Mucosa of gallbladder (tissue), 1 donor: ENCODE data around the gene ADAMTS14. TPM values are rescaled to one million over a fixed set of nuclear protein-coding genes. Genes with fewer than 3 reads are reported as not detected.

Source experiments
- total RNA-seq: library from RNA; stranded (reverse); gene quantifications from one replicate; pipeline ENCODE4 v1.2.1, GENCODE V29; 2021
- donor health status: DM: no; HTN: no; CAD: no.

ADAMTS14 gene
- total RNA-seq, 1 donor from 2014 or later, result 4.3 TPM

Other genes starting within 250 kb of the ADAMTS14 start
- 0.12 TPM for gene NODAL, start 230.8 kb upstream of the ADAMTS14 start, total RNA-seq
- gene PALD1, start 193.7 kb upstream of the ADAMTS14 start, total RNA-seq, result 15.5 TPM
- gene PRF1, start 69.8 kb upstream of the ADAMTS14 start, total RNA-seq, result 7.3 TPM
- gene TBATA, start 112.9 kb downstream of the ADAMTS14 start, total RNA-seq, result not detected
- 64.0 TPM for gene SGPL1, start 143.4 kb downstream of the ADAMTS14 start, total RNA-seq
- 142 TPM for gene PCBD1, start 216.1 kb downstream of the ADAMTS14 start, total RNA-seq